Hippocampal formation (tissue), 2 donors: ENCODE data around the gene ITIH1.

Source experiments
- DNase-seq, 2 donors: peaks; one replicate each; lab custom pipeline; 2025; lab: John Stamatoyannopoulos, UW

ITIH1 gene

DNA sequence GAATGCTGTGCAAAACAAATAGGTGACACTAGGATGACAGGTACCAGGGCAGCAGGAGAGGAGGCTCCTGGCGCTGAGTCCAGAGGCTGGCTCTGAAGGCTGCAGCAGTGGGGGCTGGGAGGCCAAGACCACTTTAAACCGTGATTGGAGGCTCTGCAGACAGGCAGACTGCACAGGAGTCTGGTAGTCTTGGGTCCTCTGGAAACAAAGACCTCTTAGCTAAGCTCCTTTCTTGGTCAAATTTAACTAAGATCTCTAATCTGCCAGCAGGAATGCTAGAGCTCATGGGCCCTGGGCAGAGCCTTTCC lies 61.8 kb downstream of the ITIH1 start:
- no peak for DNase-seq

DNA sequence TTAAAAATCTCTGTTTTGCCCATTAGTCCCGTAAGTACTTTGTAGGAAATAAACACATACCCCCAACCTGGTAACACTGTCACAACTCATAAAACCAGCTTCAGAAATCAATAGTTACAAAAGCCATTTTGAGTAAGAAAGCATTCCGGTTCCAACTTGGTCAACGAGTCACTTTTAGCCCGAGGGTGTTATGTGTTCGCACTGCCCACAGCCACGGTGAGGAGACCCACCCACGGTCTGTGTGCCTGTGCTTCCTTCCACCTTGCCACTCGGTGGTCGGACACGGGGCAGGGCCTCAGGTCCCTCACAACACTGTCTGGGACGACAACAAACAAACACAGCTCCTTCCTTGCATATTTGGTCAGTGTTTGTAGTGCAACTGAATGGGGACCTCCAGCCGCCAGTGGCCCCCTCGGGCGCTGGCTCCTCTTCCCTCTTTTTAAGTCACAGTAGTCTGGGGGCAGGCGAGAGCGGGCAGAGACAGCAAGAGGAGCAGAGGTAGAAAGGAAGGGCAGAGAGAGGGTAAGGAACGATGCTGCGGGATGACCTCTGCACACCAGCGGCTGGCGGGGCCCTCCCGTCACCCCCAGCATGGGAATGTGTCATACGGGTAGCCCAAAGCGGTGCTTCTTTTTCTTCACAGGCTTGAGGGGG lies 62.6 kb downstream of the ITIH1 start:
- DNase-seq, result no peak

DNA sequence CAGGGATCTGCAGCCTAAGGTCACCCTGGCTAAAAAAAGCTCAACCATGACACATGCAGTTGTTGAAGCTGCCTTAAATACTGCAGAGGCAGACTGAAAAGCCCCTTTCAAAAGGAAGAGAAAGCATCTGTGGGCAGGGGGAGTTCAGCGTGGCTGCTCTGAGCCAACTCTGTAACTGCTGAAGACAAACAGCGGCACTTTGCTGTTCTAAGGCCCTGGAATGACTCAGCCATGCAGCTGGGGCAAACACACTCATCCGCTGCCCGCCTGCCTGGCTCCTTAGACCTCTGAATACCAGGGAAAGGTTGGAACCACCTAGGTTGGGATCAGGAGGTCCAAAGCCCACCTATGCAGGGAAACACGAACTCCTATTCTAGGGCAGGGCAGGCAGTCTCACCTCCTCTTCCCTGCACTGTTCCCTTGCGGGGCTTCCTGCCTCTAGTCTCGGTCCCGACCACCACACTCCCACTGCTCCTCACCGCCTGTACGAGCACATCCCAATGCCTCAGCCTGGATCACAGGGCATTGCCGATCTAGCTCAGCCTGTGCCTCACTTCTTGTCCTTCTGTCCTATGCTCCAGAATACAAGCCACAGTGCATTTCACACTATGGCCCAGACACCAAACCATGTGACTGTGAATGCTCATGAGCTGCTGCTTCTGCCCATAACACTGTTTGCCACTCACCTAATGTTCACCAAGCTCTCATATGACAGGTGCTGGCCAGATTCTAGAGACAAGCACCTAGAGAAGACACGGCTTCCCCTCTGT lies 64.0 kb downstream of the ITIH1 start:
- no peak for DNase-seq
